Vagina (tissue), 2 donors: Measurements from ENCODE around the gene MRTO4.
"Not testable (repeated sequence)": the region's sequence is repeated elsewhere in the genome, so short reads cannot be mapped to it uniquely, and the experiment has no call there.

Source experiments
- POLR2A ChIP-seq, 2 donors: fragments of 450-650 bp; IDR thresholded peaks; one replicate each; pipeline ENCODE4 v1.6.1; 2017; ENCODE audit warnings: antibody characterized with exemption in 2 of 2, mild to moderate bottlenecking in 2 of 2, moderate library complexity in 2 of 2
- POLR2AphosphoS5 ChIP-seq, 2 donors: sonication (generic); formaldehyde crosslinking; IDR thresholded peaks; one replicate each; pipeline ENCODE4 v1.9.0; 2017; ENCODE audit warnings: antibody characterized with exemption in 2 of 2, mild to moderate bottlenecking in 2 of 2, low read depth in 1 of 2; ENCODE audit not compliant: insufficient read depth in 1 of 2
- TF ChIP-seq, protein P1 (sequence below), 3 experiments: fragments of 450-650 bp in 2 of 3; fragments of 200-600 bp in 1 of 3; sonication (generic) in 1 of 3; IDR thresholded peaks; one replicate each; pipeline ENCODE4 v1.5.1; 2017 to 2019; ENCODE audit warnings: antibody characterized with exemption in 3 of 3, mild to moderate bottlenecking in 2 of 3, moderate library complexity in 2 of 3

DNA sequence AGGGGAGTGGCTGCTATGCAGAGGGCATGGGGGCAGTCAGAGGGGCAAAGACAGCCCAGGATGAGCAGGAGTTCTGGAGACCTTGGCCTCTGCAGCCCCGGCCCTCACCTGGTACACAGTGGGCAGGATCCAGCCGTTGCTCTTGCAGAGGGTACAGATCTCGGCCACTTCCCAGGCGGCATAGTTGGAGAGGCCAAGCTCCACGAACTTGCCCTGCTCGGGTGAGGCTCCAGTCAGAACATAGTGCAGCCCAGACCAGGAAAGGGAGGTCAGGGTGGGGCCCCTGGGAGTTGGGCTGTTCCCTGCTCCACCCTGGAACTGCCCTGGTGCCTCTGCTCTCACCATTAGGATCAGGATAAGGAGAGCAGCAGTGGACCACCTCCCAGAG, 18.7 kb downstream of the MRTO4 start:
- TF ChIP-seq, protein P1, sequence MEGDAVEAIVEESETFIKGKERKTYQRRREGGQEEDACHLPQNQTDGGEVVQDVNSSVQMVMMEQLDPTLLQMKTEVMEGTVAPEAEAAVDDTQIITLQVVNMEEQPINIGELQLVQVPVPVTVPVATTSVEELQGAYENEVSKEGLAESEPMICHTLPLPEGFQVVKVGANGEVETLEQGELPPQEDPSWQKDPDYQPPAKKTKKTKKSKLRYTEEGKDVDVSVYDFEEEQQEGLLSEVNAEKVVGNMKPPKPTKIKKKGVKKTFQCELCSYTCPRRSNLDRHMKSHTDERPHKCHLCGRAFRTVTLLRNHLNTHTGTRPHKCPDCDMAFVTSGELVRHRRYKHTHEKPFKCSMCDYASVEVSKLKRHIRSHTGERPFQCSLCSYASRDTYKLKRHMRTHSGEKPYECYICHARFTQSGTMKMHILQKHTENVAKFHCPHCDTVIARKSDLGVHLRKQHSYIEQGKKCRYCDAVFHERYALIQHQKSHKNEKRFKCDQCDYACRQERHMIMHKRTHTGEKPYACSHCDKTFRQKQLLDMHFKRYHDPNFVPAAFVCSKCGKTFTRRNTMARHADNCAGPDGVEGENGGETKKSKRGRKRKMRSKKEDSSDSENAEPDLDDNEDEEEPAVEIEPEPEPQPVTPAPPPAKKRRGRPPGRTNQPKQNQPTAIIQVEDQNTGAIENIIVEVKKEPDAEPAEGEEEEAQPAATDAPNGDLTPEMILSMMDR (IDR thresholded peaks at IDR 0.05), result not testable (repeated sequence)
- not testable (repeated sequence) for TF ChIP-seq POLR2A (IDR thresholded peaks at IDR 0.05); POLR2AphosphoS5 (IDR thresholded peaks at IDR 0.05; ENCODE audit: insufficient read depth in 1 of 2, low read depth in 1 of 2)
